HepG2 (cell line): ENCODE data around the gene NAA16.

Source experiments
- BRD4 ChIP-seq: sonication (generic); formaldehyde crosslinking; IDR thresholded peaks from 2 replicates; pipeline ENCODE4 v1.4.0; 2020; ENCODE audit warnings: missing genetic modification reagents
- CHD4 ChIP-seq: fragments of 200-600 bp; sonication (generic); IDR thresholded peaks from 2 replicates; pipeline ENCODE4 v1.7.0; 2017; ENCODE audit warnings: mild to moderate bottlenecking, low read length, borderline replicate concordance
- EED ChIP-seq: sonication (generic); formaldehyde crosslinking; IDR thresholded peaks from 2 replicates; pipeline ENCODE4 v1.5.0; 2020; ENCODE audit warnings: mild to moderate bottlenecking, missing genetic modification reagents
- JUND ChIP-seq: sonication (generic); formaldehyde crosslinking; IDR thresholded peaks from 2 replicates; pipeline ENCODE4 v1.8.0; 2022; ENCODE audit warnings: mild to moderate bottlenecking, missing genetic modification reagents
- KLF16 ChIP-seq, 2 experiments: sonication (generic) in 1 of 2; formaldehyde crosslinking in 1 of 2; IDR thresholded peaks; 2 replicates each; pipeline versions ENCODE4 v1.6.1 to v1.8.0; 2016 to 2023; ENCODE audit warnings: missing genetic modification reagents in 2 of 2, missing compliant biosample characterization in 1 of 2
- MAFG ChIP-seq: sonication (generic); formaldehyde crosslinking; IDR thresholded peaks from 2 replicates; pipeline ENCODE4 v1.5.1; 2020; ENCODE audit warnings: mild to moderate bottlenecking, missing genetic modification reagents
- ZNF101 ChIP-seq: sonication (generic); formaldehyde crosslinking; IDR thresholded peaks from 2 replicates; pipeline ENCODE4 v1.4.0; 2020; ENCODE audit warnings: mild to moderate bottlenecking, low read depth, missing genetic modification reagents, borderline replicate concordance
- ZNF644 ChIP-seq: IDR thresholded peaks from 2 replicates; pipeline ENCODE4 v1.6.1; 2016; ENCODE audit warnings: low read depth
- TF ChIP-seq, protein P1 (sequence below): sonication (generic); formaldehyde crosslinking; IDR thresholded peaks from 2 replicates; pipeline ENCODE4 v1.4.0; 2020; ENCODE audit warnings: missing genetic modification reagents
- TF ChIP-seq, protein P2 (sequence below): sonication (generic); formaldehyde crosslinking; IDR thresholded peaks from 2 replicates; pipeline ENCODE4 v1.8.1; 2023; ENCODE audit warnings: missing genetic modification reagents, inconsistent platforms, borderline replicate concordance
- TF ChIP-seq, protein P3 (sequence below): sonication (generic); formaldehyde crosslinking; IDR thresholded peaks from 2 replicates; pipeline ENCODE4 v1.5.0; 2020; ENCODE audit warnings: mild to moderate bottlenecking, missing genetic modification reagents, moderate library complexity
- TF ChIP-seq, protein P4 (sequence below): sonication (generic); formaldehyde crosslinking; IDR thresholded peaks from 2 replicates; pipeline ENCODE4 v1.5.0; 2020; ENCODE audit warnings: missing genetic modification reagents, mild to moderate bottlenecking, borderline replicate concordance

DNA sequence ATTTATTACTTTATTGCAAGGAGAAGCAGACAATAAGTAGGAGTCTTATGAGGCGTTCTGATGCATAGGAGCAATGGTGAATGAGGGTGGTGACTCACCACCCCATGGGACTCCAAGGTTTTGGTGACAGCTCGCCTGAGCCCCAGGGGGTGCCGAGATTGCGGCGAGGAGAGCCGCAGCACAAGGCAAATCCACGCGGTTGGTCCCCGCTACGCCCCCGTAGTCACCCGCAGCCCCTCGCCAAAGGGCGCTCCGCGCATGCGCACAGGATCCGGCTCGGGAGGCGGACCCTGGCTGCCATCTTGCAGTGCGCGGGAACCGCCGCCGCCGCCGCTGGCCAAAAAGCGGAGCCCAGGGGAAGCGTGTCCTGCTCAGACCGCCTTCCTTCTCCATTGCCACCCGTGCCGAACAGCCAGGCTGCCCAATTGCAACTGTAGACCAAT, at the start of gene NAA16:
- no peak for TF ChIP-seq ZNF644 (CRISPR knock-in tag)
- peak; percentile 47; the same call in 1 of the 2 replicates for TF ChIP-seq BRD4 (CRISPR knock-in tag)
- TF ChIP-seq, protein P1, sequence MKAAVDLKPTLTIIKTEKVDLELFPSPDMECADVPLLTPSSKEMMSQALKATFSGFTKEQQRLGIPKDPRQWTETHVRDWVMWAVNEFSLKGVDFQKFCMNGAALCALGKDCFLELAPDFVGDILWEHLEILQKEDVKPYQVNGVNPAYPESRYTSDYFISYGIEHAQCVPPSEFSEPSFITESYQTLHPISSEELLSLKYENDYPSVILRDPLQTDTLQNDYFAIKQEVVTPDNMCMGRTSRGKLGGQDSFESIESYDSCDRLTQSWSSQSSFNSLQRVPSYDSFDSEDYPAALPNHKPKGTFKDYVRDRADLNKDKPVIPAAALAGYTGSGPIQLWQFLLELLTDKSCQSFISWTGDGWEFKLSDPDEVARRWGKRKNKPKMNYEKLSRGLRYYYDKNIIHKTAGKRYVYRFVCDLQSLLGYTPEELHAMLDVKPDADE (CRISPR knock-in tag) = no peak
- no peak for TF ChIP-seq MAFG (CRISPR knock-in tag)
- TF ChIP-seq, protein P2, sequence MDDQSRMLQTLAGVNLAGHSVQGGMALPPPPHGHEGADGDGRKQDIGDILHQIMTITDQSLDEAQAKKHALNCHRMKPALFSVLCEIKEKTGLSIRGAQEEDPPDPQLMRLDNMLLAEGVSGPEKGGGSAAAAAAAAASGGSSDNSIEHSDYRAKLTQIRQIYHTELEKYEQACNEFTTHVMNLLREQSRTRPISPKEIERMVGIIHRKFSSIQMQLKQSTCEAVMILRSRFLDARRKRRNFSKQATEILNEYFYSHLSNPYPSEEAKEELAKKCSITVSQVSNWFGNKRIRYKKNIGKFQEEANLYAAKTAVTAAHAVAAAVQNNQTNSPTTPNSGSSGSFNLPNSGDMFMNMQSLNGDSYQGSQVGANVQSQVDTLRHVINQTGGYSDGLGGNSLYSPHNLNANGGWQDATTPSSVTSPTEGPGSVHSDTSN (CRISPR knock-in tag) = no peak
- peak in 1 of 2 experiments; percentile 43; a peak in 1 of 4 replicates for TF ChIP-seq KLF16 (CRISPR knock-in tag; IDR thresholded peaks at IDR 0.05)
- TF ChIP-seq ZNF101 (CRISPR knock-in tag) = no peak
- TF ChIP-seq EED (CRISPR knock-in tag) = no peak
- TF ChIP-seq, protein P3, sequence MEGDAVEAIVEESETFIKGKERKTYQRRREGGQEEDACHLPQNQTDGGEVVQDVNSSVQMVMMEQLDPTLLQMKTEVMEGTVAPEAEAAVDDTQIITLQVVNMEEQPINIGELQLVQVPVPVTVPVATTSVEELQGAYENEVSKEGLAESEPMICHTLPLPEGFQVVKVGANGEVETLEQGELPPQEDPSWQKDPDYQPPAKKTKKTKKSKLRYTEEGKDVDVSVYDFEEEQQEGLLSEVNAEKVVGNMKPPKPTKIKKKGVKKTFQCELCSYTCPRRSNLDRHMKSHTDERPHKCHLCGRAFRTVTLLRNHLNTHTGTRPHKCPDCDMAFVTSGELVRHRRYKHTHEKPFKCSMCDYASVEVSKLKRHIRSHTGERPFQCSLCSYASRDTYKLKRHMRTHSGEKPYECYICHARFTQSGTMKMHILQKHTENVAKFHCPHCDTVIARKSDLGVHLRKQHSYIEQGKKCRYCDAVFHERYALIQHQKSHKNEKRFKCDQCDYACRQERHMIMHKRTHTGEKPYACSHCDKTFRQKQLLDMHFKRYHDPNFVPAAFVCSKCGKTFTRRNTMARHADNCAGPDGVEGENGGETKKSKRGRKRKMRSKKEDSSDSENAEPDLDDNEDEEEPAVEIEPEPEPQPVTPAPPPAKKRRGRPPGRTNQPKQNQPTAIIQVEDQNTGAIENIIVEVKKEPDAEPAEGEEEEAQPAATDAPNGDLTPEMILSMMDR (CRISPR knock-in tag) = no peak
- no peak for TF ChIP-seq CHD4
- TF ChIP-seq, protein P4, sequence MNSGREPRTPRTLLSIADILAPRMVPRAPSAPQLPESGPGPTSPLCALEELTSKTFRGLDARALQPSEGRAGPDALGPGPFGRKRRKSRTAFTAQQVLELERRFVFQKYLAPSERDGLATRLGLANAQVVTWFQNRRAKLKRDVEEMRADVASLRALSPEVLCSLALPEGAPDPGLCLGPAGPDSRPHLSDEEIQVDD (CRISPR knock-in tag) = no peak; the same call in 1 of the 2 replicates
- 0 out of 2 replicates have a peak, but pooled peaks have one; percentile 26 for TF ChIP-seq JUND (CRISPR knock-in tag)
